ENCODE results near the gene CDH18. TPM values are rescaled to one million over a fixed set of nuclear protein-coding genes. Genes with fewer than 3 reads are reported as not detected.
"Not testable (repeated sequence)": the region's sequence is repeated elsewhere in the genome, so short reads cannot be mapped to it uniquely, and the experiment has no call there.

CDH18 gene
- polyA plus RNA-seq, 3 donors from 2014 or later = not detected

GRCh38 chr5:19865336-19866089 is 122.5 kb downstream of the CDH18 start:
- DNase-seq = no peak
- Mint-ChIP-seq H3K27me3 (ENCODE audit: low read depth in 3 of 3) (peaks cover 0 to 2% (median 0%) of the 10 kb centered on the region in 3 donors), H3K27ac (no peak overlapping the region), H3K4me1 (no peaks in the 10 kb centered on the region), H3K9me3 (peaks cover 11 to 65% (median 40%) of the 10 kb centered on the region in 6 donors), H3K4me3 (no peak overlapping the region), H3K36me3 (peaks cover 0 to 6% (median 0%) of the 10 kb centered on the region in 3 donors)

DNA sequence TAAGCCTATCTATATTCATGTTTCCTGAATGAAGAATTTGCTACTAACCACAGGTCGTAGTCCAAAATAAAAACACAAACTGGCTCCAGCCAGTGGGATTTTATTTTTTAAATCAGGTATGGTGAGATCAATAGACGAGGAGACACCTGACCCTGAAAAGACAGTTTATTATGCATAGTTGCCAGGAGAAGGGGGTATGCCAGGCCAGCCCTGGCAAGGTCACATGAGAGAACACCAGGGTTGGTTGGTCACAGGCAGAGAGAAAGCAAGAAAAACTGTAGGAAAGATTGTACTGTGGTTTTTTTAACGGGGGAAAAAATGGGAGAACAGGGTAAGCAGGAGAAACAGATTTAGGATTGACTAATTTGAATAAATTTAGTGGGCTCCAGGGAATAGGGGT is 125.3 kb downstream of the CDH18 start:
- no peak overlapping the region for H3K27ac Mint-ChIP-seq
- DNase-seq = no peak
- H3K4me1 Mint-ChIP-seq = no peaks in the 10 kb centered on the region
- H3K36me3 Mint-ChIP-seq = peaks cover 0 to 3% (median 0%) of the 10 kb centered on the region in 3 donors
- H3K27me3 Mint-ChIP-seq (ENCODE audit: low read depth in 3 of 3) = peaks cover 0 to 4% (median 0%) of the 10 kb centered on the region in 3 donors
- H3K4me3 Mint-ChIP-seq = no peak overlapping the region
- H3K9me3 Mint-ChIP-seq = peaks cover 7 to 60% (median 33%) of the 10 kb centered on the region in 6 donors

GRCh38 chr5:19859020-19859419 is 129.0 kb downstream of the CDH18 start:
- H3K27me3 Mint-ChIP-seq (ENCODE audit: low read depth in 3 of 3) = peaks cover 0 to 4% (median 0%) of the 10 kb centered on the region in 3 donors
- H3K4me1 Mint-ChIP-seq = no peaks in the 10 kb centered on the region
- no peak for DNase-seq
- no peak overlapping the region for H3K4me3 Mint-ChIP-seq
- no peaks in the 10 kb centered on the region for H3K36me3 Mint-ChIP-seq
- no peak overlapping the region for H3K27ac Mint-ChIP-seq
- peaks cover 0 to 57% (median 30%) of the 10 kb centered on the region in 6 donors for H3K9me3 Mint-ChIP-seq

DNA sequence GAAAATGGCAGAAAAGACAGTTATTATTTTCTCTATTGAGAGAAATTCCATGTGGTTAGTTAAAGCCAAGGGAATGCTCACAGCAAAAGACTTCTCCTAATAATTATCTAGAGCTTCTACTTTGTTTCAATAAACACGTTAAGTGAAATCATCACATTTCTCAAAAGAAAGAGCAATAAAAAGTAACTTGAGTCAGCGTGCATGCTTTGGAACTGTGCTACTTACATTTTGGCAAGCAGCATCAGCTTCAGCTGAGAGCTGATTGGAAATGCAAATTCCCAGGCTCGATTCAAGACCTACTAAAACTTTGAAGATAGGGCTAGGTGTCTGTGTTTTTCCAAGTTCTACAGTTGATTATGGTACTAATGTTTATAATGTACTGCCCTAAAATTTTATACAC is 132.1 kb downstream of the CDH18 start:
- H3K27ac Mint-ChIP-seq = no peak overlapping the region
- H3K4me3 Mint-ChIP-seq = no peak overlapping the region
- no peaks in the 10 kb centered on the region for H3K4me1 Mint-ChIP-seq
- peaks cover 0 to 43% (median 19%) of the 10 kb centered on the region in 6 donors for H3K9me3 Mint-ChIP-seq
- H3K27me3 Mint-ChIP-seq (ENCODE audit: low read depth in 3 of 3) = peaks cover 0 to 2% (median 0%) of the 10 kb centered on the region in 3 donors
- no peak for DNase-seq
- no peaks in the 10 kb centered on the region for H3K36me3 Mint-ChIP-seq

DNA sequence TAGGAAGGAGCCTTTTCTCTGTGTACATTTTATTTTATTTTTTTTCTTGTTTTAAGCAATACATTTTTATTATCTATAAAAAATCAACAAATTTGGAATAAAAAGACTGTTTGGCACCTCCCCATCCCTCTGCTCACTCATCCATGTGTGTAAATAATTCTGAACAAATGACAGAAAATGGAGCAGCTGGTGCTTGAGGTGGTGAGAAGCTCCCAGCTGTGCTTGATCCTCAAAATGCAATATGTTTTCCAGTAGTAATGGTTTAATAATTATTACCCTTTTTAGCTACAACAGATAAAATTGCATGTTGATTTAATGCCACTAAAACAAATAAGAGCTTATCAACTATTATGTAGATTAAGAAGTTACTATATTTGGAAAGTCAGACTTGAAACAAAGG is 132.5 kb downstream of the CDH18 start:
- Mint-ChIP-seq H3K36me3 (no peaks in the 10 kb centered on the region), H3K4me3 (no peak overlapping the region), H3K27me3 (ENCODE audit: low read depth in 3 of 3) (peaks cover 0 to 2% (median 0%) of the 10 kb centered on the region in 3 donors), H3K4me1 (no peaks in the 10 kb centered on the region), H3K9me3 (peaks cover 0 to 43% (median 17%) of the 10 kb centered on the region in 6 donors), H3K27ac (no peak overlapping the region)
- no peak for DNase-seq

GRCh38 chr5:19855031-19855430 is 133.0 kb downstream of the CDH18 start:
- H3K27ac Mint-ChIP-seq = no peak overlapping the region
- DNase-seq = no peak
- H3K9me3 Mint-ChIP-seq = peaks cover 0 to 43% (median 17%) of the 10 kb centered on the region in 6 donors
- H3K27me3 Mint-ChIP-seq (ENCODE audit: low read depth in 3 of 3) = no peaks in the 10 kb centered on the region
- H3K4me3 Mint-ChIP-seq = no peak overlapping the region
- H3K36me3 Mint-ChIP-seq = no peaks in the 10 kb centered on the region
- H3K4me1 Mint-ChIP-seq = no peaks in the 10 kb centered on the region

- Mint-ChIP-seq H3K27me3 (ENCODE audit: low read depth in 3 of 3) (no peaks in the 10 kb centered on the region), H3K4me3 (no peak overlapping the region), H3K4me1 (no peaks in the 10 kb centered on the region), H3K27ac (no peak overlapping the region), H3K36me3 (no peaks in the 10 kb centered on the region), H3K9me3 (peaks cover 0 to 40% (median 16%) of the 10 kb centered on the region in 6 donors)
- no peak for DNase-seq
These were observed 134.3 kb downstream of the CDH18 start for GRCh38 chr5:19853616-19854240.

- H3K9me3 Mint-ChIP-seq = peaks cover 6 to 72% (median 48%) of the 10 kb centered on the region in 6 donors
- no peak overlapping the region for H3K4me3 Mint-ChIP-seq
- DNase-seq = no peak
- no peak overlapping the region for H3K27ac Mint-ChIP-seq
- H3K36me3 Mint-ChIP-seq = peaks cover 0 to 8% (median 0%) of the 10 kb centered on the region in 3 donors
- H3K27me3 Mint-ChIP-seq (ENCODE audit: low read depth in 3 of 3) = peaks cover 0 to 1% (median 1%) of the 10 kb centered on the region in 3 donors
- no peaks in the 10 kb centered on the region for H3K4me1 Mint-ChIP-seq
These were observed 150.3 kb downstream of the CDH18 start for GRCh38 chr5:19837536-19838174.

DNA sequence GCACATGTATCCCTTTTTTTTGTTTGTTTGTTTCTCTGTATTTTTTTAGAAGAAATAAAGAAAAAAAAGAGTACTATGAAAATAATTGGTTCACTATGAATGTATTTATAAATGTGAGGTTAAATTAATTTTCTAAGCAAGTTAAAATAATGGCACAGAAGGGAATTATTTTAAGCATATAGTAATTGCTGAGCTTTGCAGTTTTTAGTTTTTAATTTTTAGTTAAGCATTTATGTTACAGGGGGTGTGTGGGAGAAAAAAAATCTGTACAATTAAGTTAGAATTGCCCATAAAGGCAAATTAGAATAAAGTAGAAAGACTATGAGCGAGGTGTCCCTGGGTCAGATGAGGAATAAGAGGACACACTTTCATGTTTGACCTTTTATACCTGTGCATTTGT is 152.6 kb downstream of the CDH18 start:
- Mint-ChIP-seq H3K36me3 (peaks cover 0 to 3% (median 0%) of the 10 kb centered on the region in 3 donors), H3K4me3 (no peak overlapping the region), H3K9me3 (peaks cover 8 to 72% (median 39%) of the 10 kb centered on the region in 6 donors), H3K27me3 (ENCODE audit: low read depth in 3 of 3) (peaks cover 0 to 1% (median 0%) of the 10 kb centered on the region in 3 donors), H3K27ac (no peak overlapping the region), H3K4me1 (no peaks in the 10 kb centered on the region)
- no peak for DNase-seq

DNA sequence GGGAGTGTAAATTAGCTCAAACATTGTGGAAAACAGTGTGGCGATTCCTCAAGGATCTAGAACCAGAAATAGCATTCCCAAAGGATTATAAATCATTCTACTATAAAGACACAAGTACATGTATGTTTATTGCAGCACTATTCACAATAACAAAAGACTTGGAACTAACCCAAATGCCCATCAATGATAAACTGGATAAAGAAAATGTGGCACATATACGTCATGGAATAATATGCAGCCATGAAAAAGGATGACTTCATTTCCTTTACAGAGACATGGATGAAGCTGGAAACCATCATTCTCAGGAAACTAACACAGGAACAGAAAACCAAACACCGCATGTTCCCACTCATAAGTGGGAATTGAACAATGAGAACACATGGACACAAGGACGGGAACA is 175.3 kb downstream of the CDH18 start:
- H3K36me3 Mint-ChIP-seq; H3K4me3 Mint-ChIP-seq; DNase-seq; H3K4me1 Mint-ChIP-seq; H3K27ac Mint-ChIP-seq; H3K27me3 Mint-ChIP-seq (ENCODE audit: low read depth in 3 of 3): not testable (repeated sequence)
- peaks cover 6 to 34% (median 23%) of the 10 kb centered on the region in 6 donors for H3K9me3 Mint-ChIP-seq

DNA sequence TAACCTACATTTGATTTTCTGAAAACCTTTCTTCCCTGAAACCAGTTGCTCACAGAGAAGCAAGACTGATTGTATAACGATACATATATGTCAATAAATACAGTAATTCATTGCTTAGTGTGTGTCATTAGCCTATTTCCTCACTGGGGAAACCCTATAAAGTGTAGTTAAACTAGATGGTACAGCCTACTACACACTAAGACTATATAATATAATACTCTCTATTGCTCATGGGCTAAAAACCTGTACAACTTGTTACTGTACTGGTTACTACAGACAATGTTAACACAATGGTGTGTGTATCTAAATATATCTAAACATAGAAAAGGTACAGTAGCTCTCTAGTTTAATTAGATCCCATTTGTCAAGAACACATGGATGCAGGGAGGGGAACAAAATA is 181.2 kb downstream of the CDH18 start:
- no peak overlapping the region for H3K27ac Mint-ChIP-seq
- no peak overlapping the region for H3K4me3 Mint-ChIP-seq
- no peaks in the 10 kb centered on the region for H3K4me1 Mint-ChIP-seq
- H3K9me3 Mint-ChIP-seq = peaks cover 2 to 28% (median 17%) of the 10 kb centered on the region in 6 donors
- H3K36me3 Mint-ChIP-seq = no peaks in the 10 kb centered on the region
- no peak for DNase-seq
- no peaks in the 10 kb centered on the region for H3K27me3 Mint-ChIP-seq (ENCODE audit: low read depth in 3 of 3)

DNA sequence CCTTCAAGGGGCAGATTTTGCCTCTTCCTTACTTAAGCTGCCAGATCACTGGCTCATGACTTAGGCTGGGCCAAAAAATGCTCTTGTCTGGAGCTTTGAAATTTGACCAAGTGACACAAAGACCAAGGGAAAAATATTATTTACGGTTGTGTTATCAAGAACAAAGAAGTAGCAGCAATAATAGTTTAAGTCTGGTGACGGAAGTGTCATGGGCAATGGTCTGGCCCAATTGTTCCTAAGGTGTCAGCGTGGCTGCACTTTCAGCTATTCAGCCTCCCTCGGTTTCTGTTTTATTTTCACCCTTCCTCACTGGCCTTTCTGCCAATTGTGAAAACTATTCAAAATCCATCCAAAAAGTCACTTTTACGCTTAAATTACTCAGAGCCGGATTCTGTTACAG is 185.3 kb downstream of the CDH18 start:
- no peaks in the 10 kb centered on the region for H3K4me1 Mint-ChIP-seq
- peaks cover 2 to 19% (median 10%) of the 10 kb centered on the region in 6 donors for H3K9me3 Mint-ChIP-seq
- H3K27me3 Mint-ChIP-seq (ENCODE audit: low read depth in 3 of 3) = no peaks in the 10 kb centered on the region
- no peak for DNase-seq
- no peak overlapping the region for H3K27ac Mint-ChIP-seq
- H3K36me3 Mint-ChIP-seq = no peaks in the 10 kb centered on the region
- no peak overlapping the region for H3K4me3 Mint-ChIP-seq

- H3K4me3 Mint-ChIP-seq = no peak overlapping the region
- no peaks in the 10 kb centered on the region for H3K27me3 Mint-ChIP-seq (ENCODE audit: low read depth in 3 of 3)
- no peak for DNase-seq
- H3K27ac Mint-ChIP-seq = no peak overlapping the region
- H3K9me3 Mint-ChIP-seq = peaks cover 2 to 34% (median 25%) of the 10 kb centered on the region in 6 donors
- no peaks in the 10 kb centered on the region for H3K36me3 Mint-ChIP-seq
- H3K4me1 Mint-ChIP-seq = no peaks in the 10 kb centered on the region
These were observed 192.8 kb downstream of the CDH18 start for GRCh38 chr5:19795218-19795617.

- DNase-seq = no peak
- H3K27ac Mint-ChIP-seq = no peak overlapping the region
- H3K9me3 Mint-ChIP-seq = peaks cover 5 to 40% (median 24%) of the 10 kb centered on the region in 6 donors
- no peak overlapping the region for H3K4me3 Mint-ChIP-seq
- H3K27me3 Mint-ChIP-seq (ENCODE audit: low read depth in 3 of 3) = no peaks in the 10 kb centered on the region
- no peaks in the 10 kb centered on the region for H3K4me1 Mint-ChIP-seq
- no peaks in the 10 kb centered on the region for H3K36me3 Mint-ChIP-seq
These were observed 197.1 kb downstream of the CDH18 start for GRCh38 chr5:19790829-19791466.
